HG02588 (cell line): ENCODE results near the gene NELFA.

ENCODE experiments used
- ATAC-seq: cut with Tn5 transposase; IDR thresholded peaks from one replicate; pipeline ENCODE4 v1.9.1; 2021; ENCODE audit warnings: mild to moderate bottlenecking, moderate library complexity; ENCODE audit not compliant: unreplicated experiment

NELFA gene

GRCh38 chr4:1983053-1983845 lies 25.5 kb downstream of the NELFA start:
- no peak for ATAC-seq

GRCh38 chr4:1982124-1983052 lies 26.4 kb downstream of the NELFA start:
- no peak for ATAC-seq

GRCh38 chr4:1981251-1982058 lies 27.3 kb downstream of the NELFA start:
- no peak for ATAC-seq

- ATAC-seq, result no peak
These were observed 28.2 kb downstream of the NELFA start for GRCh38 chr4:1980561-1981041.

GRCh38 chr4:1979477-1980196 lies 29.1 kb downstream of the NELFA start:
- no peak for ATAC-seq

- ATAC-seq, result no peak
These were observed 29.9 kb downstream of the NELFA start for GRCh38 chr4:1978741-1979476.

GRCh38 chr4:1978226-1978625 lies 30.5 kb downstream of the NELFA start:
- ATAC-seq, result no peak

GRCh38 chr4:1976416-1977352 lies 32.1 kb downstream of the NELFA start:
- ATAC-seq, result no peak

- ATAC-seq, result no peak
These were observed 32.9 kb downstream of the NELFA start for GRCh38 chr4:1975880-1976279.

- no peak for ATAC-seq
These were observed 33.4 kb downstream of the NELFA start for GRCh38 chr4:1975391-1975801.

GRCh38 chr4:1974840-1975239 lies 33.9 kb downstream of the NELFA start:
- ATAC-seq, result no peak

- ATAC-seq, result no peak
These were observed 35.1 kb downstream of the NELFA start for GRCh38 chr4:1973661-1974060.

GRCh38 chr4:1973218-1973617 lies 35.6 kb downstream of the NELFA start:
- no peak for ATAC-seq

GRCh38 chr4:1972414-1972813 lies 36.4 kb downstream of the NELFA start:
- ATAC-seq, result no peak

- no peak for ATAC-seq
These were observed 37.1 kb downstream of the NELFA start for GRCh38 chr4:1971456-1972200.

- ATAC-seq, result no peak
These were observed 37.8 kb downstream of the NELFA start for GRCh38 chr4:1970926-1971325.

- no peak for ATAC-seq
These were observed 38.6 kb downstream of the NELFA start for GRCh38 chr4:1969928-1970723.
